A549 (cell line): ENCODE data around the gene ATP8A2. TPM values are rescaled to one million over a fixed set of nuclear protein-coding genes. Genes with fewer than 3 reads are reported as not detected.

ENCODE experiments used
- ATAC-seq, 2 experiments: fragments of 200-7000 bp in 1 of 2; fragments of >200 bp in 1 of 2; cut with Nextera tagmentation in 1 of 2; cut with Tn5 transposase in 1 of 2; 3 replicates each; pipeline versions ENCODE4 v1.8.0 to v1.9.1; 2018 to 2020; ENCODE audit warnings: mild to moderate bottlenecking in 1 of 2, moderate library complexity in 1 of 2
- CTCF ChIA-PET: fragments of 300-600 bp; sonication (Branson Sonifier 250); formaldehyde crosslinking; extraction: SDS; loops from one replicate; lab custom pipeline; 2021; ENCODE audit warnings: antibody characterized with exemption, inconsistent platforms; lab: Yijun Ruan, JAX
- POLR2A ChIA-PET: fragments of 350-600 bp; formaldehyde crosslinking; extraction: SDS; loops from one replicate; lab custom pipeline; 2021; ENCODE audit warnings: antibody characterized with exemption, inconsistent platforms; lab: Yijun Ruan, JAX
- DNase-seq, 2 experiments: peaks; one replicate each; pipeline versions ENCODE4 v3.0.0 to v3.0.0-alpha.2; 2011 to 2016; ENCODE audit warnings: low read depth in 1 of 2, low spot score in 1 of 2
- FAIRE-seq: peaks from 2 replicates; lab custom pipeline; 2011; peaks lifted over from hg19 to GRCh38; lab: Jason Lieb, UNC
- H3K27ac ChIP-seq, 2 experiments: fragments of >200 bp; sonication (Bioruptor Twin); formaldehyde crosslinking; 3 replicates each; pipeline ENCODE4 v1.5.1; 2016 to 2017
- H3K4me1 ChIP-seq: fragments of >200 bp; sonication (Bioruptor Twin); formaldehyde crosslinking; 3 replicates; pipeline ENCODE4 v1.6.1; 2016
- H3K4me2 ChIP-seq: fragments of >200 bp; sonication (Bioruptor Twin); formaldehyde crosslinking; 3 replicates; pipeline ENCODE4 v1.6.1; 2016
- H3K4me3 ChIP-seq: fragments of >200 bp; sonication (Bioruptor Twin); formaldehyde crosslinking; 3 replicates; pipeline ENCODE4 v1.5.1; 2016
- H3K9me3 ChIP-seq: fragments of >200 bp; sonication (Bioruptor Twin); formaldehyde crosslinking; 3 replicates; pipeline ENCODE4 v1.6.1; 2016
- CHD4 ChIP-seq: fragments of 200-600 bp; sonication (generic); IDR thresholded peaks from 2 replicates; pipeline ENCODE4 v1.6.1; 2016; ENCODE audit warnings: antibody characterized with exemption, mild to moderate bottlenecking, borderline replicate concordance
- EHF ChIP-seq: fragments of 250-450 bp; sonication (Bioruptor Pico); IDR thresholded peaks from 2 replicates; pipeline ENCODE4 v1.5.0; 2020; ENCODE audit warnings: mild to moderate bottlenecking
- EHMT2 ChIP-seq: fragments of 200-600 bp; sonication (generic); IDR thresholded peaks from 2 replicates; pipeline ENCODE4 v1.6.1; 2016; ENCODE audit warnings: antibody characterized with exemption, low read depth, mild to moderate bottlenecking, moderate library complexity
- ESRRA ChIP-seq: fragments of 150-350 bp; IDR thresholded peaks from 2 replicates; pipeline ENCODE4 v1.6.1; 2014; ENCODE audit warnings: mild to moderate bottlenecking, low read length, borderline replicate concordance
- FOSB ChIP-seq: fragments of 250-450 bp; sonication (Bioruptor Pico); IDR thresholded peaks from 2 replicates; pipeline ENCODE4 v1.5.0; 2020; ENCODE audit warnings: mild to moderate bottlenecking, moderate library complexity
- FOSL2 ChIP-seq, 2 experiments: fragments of 450-650 bp in 1 of 2; fragments of >200 bp in 1 of 2; sonication (Bioruptor Twin) in 1 of 2; formaldehyde crosslinking; IDR thresholded peaks; 2 replicates each; pipeline versions ENCODE4 v1.5.0 to v1.6.1; 2016 to 2020; ENCODE audit warnings: mild to moderate bottlenecking in 1 of 2, moderate library complexity in 1 of 2
- HDAC2 ChIP-seq: fragments of 200-600 bp; sonication (generic); IDR thresholded peaks from 2 replicates; pipeline ENCODE4 v1.6.1; 2016
- JUN ChIP-seq, 2 experiments: fragments of >200 bp; sonication (Bioruptor Twin); formaldehyde crosslinking; IDR thresholded peaks; 2 replicates in 1 of 2; 3 replicates in 1 of 2; pipeline ENCODE4 v1.6.1; 2016 to 2017
- JUNB ChIP-seq: fragments of >200 bp; sonication (Bioruptor Twin); formaldehyde crosslinking; IDR thresholded peaks from 2 replicates; pipeline ENCODE4 v1.6.1; 2016
- KDM1A ChIP-seq: fragments of 200-600 bp; sonication (generic); IDR thresholded peaks from 2 replicates; pipeline ENCODE4 v1.6.1; 2016; ENCODE audit warnings: low read depth, mild to moderate bottlenecking
- KDM5A ChIP-seq: fragments of 200-600 bp; sonication (generic); IDR thresholded peaks from 2 replicates; pipeline ENCODE4 v1.6.1; 2016; ENCODE audit warnings: antibody characterized with exemption, mild to moderate bottlenecking
- MAFK ChIP-seq: fragments of 450-650 bp; IDR thresholded peaks from 2 replicates; pipeline ENCODE4 v1.6.1; 2014; ENCODE audit not compliant: partially characterized antibody
- POLR2A ChIP-seq: IDR thresholded peaks from 2 replicates; pipeline ENCODE4 v1.6.1; 2012; ENCODE audit warnings: mild to moderate bottlenecking, low read length
- RAD21 ChIP-seq, 2 experiments: fragments of >200 bp in 1 of 2; sonication (Bioruptor Twin) in 1 of 2; formaldehyde crosslinking in 1 of 2; IDR thresholded peaks in 1 of 2; conservative IDR thresholded peaks in 1 of 2; 2 replicates in 1 of 2; 3 replicates in 1 of 2; pipeline ENCODE4 v1.6.1; 2012 to 2018; ENCODE audit warnings: inconsistent platforms in 1 of 2
- RARB ChIP-seq: fragments of 250-450 bp; sonication (Bioruptor Pico); IDR thresholded peaks from 2 replicates; pipeline ENCODE4 v1.8.0; 2021; ENCODE audit warnings: mild to moderate bottlenecking, moderate library complexity
- RNF2 ChIP-seq: fragments of 200-600 bp; sonication (generic); IDR thresholded peaks from 2 replicates; pipeline ENCODE4 v1.6.1; 2016; ENCODE audit warnings: low read depth, mild to moderate bottlenecking, antibody characterized with exemption, moderate library complexity, borderline replicate concordance
- SMC3 ChIP-seq: fragments of >200 bp; sonication (Bioruptor Twin); formaldehyde crosslinking; IDR thresholded peaks from 3 replicates; pipeline ENCODE4 v1.6.1; 2018; ENCODE audit warnings: inconsistent platforms
- SREBF2 ChIP-seq: fragments of 450-650 bp; IDR thresholded peaks from 2 replicates; pipeline ENCODE4 v1.6.1; 2014; ENCODE audit warnings: mild to moderate bottlenecking, moderate library complexity
- ZFP36 ChIP-seq: fragments of 450-650 bp; IDR thresholded peaks from 2 replicates; pipeline ENCODE4 v1.6.1; 2014; ENCODE audit warnings: borderline replicate concordance; ENCODE audit not compliant: partially characterized antibody
- WGBS: methylation state at CpG from one replicate; pipeline ENCODE4 v1.1.6; 2017; ENCODE audit errors: missing lambda C conversion rate; 5-methylcytosine and 5-hydroxymethylcytosine counted together
- polyA plus RNA-seq, 4 experiments: library from polyadenylated mRNA; depleted of rRNA in 3 of 4; stranded (reverse); fragments of >200 nt; fragmentation: RNase III in 1 of 4; extraction: RNeasy Plus Mini Kit Qiagen cat#74134 plus additional on column Dnase treatment in 1 of 4; gene quantifications; 2 replicates in 3 of 4; 3 replicates in 1 of 4; pipeline ENCODE4 v1.2.3, GENCODE V29; 2011 to 2017
- TF ChIP-seq, protein P1 (sequence below): fragments of 250-450 bp; sonication (Bioruptor Pico); IDR thresholded peaks from 2 replicates; pipeline ENCODE4 v1.5.0; 2020; ENCODE audit warnings: low read depth, mild to moderate bottlenecking, moderate library complexity
- TF ChIP-seq, protein P2 (sequence below): fragments of >200 bp; sonication (Bioruptor Twin); formaldehyde crosslinking; IDR thresholded peaks from 3 replicates; pipeline ENCODE4 v1.6.1; 2016
- TF ChIP-seq, protein P3 (sequence below): fragments of 250-450 bp; sonication (Bioruptor Pico); IDR thresholded peaks from 2 replicates; pipeline ENCODE4 v1.5.0; 2021; ENCODE audit warnings: mild to moderate bottlenecking, moderate library complexity, borderline replicate concordance

The ATP8A2 gene
- polyA plus RNA-seq, 2 of the 4 experiments (the other 2 are of a cell fraction), result 0.03 TPM; not detected in 1

DNA sequence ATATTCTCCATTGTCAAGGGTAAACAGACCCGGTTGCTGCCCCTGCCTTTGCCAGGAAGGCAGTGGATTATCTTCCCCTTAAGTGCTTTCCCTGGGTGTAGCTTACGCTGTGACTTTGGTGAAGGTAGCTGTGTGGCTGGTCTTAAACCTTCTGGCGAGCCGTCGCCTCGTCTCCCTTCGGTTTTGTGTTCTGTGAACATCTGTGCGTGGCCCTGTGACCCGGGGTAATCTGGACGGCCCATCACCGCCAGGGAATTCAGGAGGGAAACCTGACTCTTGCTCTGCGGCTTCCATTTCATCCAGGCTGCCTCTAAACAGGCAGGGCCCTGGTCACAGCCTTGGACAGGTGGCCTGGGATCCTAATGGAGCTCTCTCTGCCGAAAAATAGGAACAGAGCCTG is 601.3 kb downstream of the ATP8A2 start:
- Histone ChIP-seq H3K27ac (no peak overlapping the region), H3K9me3 (no peaks in the 10 kb centered on the region), H3K4me2 (no peak overlapping the region), H3K4me1 (no peaks in the 10 kb centered on the region), H3K4me3 (no peak overlapping the region)
- WGBS, result 48% methylated on average over 12 of the region's 13 CpGs
- TF ChIP-seq JUN (IDR thresholded peaks at IDR 0.05) (no peak), FOSL2 (IDR thresholded peaks at IDR 0.05) (no peak), FOSL2 (CRISPR knock-in tag; IDR thresholded peaks at IDR 0.05) (no peak), RARB (CRISPR knock-in tag) (no peak)
- TF ChIP-seq, protein P1, sequence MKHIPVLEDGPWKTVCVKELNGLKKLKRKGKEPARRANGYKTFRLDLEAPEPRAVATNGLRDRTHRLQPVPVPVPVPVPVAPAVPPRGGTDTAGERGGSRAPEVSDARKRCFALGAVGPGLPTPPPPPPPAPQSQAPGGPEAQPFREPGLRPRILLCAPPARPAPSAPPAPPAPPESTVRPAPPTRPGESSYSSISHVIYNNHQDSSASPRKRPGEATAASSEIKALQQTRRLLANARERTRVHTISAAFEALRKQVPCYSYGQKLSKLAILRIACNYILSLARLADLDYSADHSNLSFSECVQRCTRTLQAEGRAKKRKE (CRISPR knock-in tag), result no peak
- FAIRE-seq (no peak), ATAC-seq (no peak), DNase-seq (no peak)
- ChIA-PET POLR2A (no interaction called here), CTCF (interaction anchor here (0.7 kb wide), 1 partner anchor 399 kb away, joined by 3 read pairs; no protein-coding TSS in a partner anchor)

DNA sequence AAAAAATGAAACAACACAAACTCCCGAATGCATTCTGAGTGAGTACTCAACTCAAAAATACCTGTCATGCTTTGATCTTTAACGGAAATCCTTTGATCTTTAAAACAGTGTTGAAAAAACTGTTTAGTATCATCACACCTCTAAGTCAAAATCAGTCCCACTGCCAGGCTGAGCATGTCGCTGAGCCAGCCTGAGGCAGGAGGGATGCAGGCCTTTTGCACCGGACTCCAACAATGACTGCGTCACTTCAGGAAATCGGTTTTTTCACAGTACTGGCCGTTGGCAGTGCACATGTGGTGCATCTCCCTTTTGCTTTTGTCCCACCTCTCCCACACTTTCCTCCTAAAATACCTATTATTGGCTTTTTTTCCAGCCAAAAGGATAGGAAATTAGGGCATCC is 601.8 kb downstream of the ATP8A2 start:
- WGBS, result 47% methylated on average over 7 of the region's 7 CpGs
- FAIRE-seq (no peak), ATAC-seq (no peak), DNase-seq (no peak)
- Histone ChIP-seq H3K4me1 (no peaks in the 10 kb centered on the region), H3K4me2 (no peak overlapping the region), H3K9me3 (no peaks in the 10 kb centered on the region), H3K27ac (no peak overlapping the region), H3K4me3 (no peak overlapping the region)
- no peak for TF ChIP-seq EHF (CRISPR knock-in tag)
- TF ChIP-seq ESRRA, result no peak
- no peak for TF ChIP-seq FOSL2 (IDR thresholded peaks at IDR 0.05)
- TF ChIP-seq FOSL2 (CRISPR knock-in tag; IDR thresholded peaks at IDR 0.05), result no peak
- TF ChIP-seq ZFP36, result no peak
- ChIA-PET POLR2A (no interaction called here), CTCF (no interaction called here)

DNA sequence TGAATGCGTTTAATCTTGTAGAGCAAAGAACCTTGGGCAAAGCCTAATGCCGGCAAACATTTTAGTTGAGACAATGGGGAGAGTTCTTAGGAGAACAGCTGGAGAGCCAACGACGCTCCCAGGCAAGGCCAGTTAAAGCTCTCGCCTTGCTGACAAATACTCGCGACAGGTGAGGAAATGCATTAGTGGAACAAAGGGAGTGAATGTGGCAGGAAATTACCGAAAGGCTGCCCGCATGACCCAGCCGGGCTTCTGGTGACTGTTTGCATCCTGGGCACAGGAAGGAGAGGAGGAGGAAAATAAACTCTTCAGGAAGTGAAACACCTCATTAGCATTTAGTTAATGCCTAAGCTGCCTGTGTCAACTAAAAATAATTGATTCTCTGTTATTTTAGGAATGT is 605.4 kb downstream of the ATP8A2 start:
- H3K4me3 ChIP-seq, result no peak overlapping the region
- no peak for DNase-seq
- FAIRE-seq, result no peak
- CTCF ChIA-PET, result no interaction called here
- H3K4me2 ChIP-seq, result no peak overlapping the region
- ATAC-seq, result no peak
- WGBS, result 68% methylated on average over 10 of the region's 10 CpGs
- TF ChIP-seq RAD21 (conservative IDR thresholded peaks at IDR 0.05 in 1 of 2, IDR thresholded peaks at IDR 0.05 in 1 of 2) (no peak), MAFK (no peak), FOSL2 (IDR thresholded peaks at IDR 0.05) (no peak), FOSL2 (CRISPR knock-in tag; IDR thresholded peaks at IDR 0.05) (no peak), CHD4 (no peak), KDM5A (no peak), KDM1A (no peak), JUNB (no peak), ZFP36 (no peak), FOSB (no peak), RNF2 (no peak), HDAC2 (no peak), SREBF2 (no peak), POLR2A (no peak), SMC3 (no peak), EHMT2 (no peak)
- TF ChIP-seq, protein P2, sequence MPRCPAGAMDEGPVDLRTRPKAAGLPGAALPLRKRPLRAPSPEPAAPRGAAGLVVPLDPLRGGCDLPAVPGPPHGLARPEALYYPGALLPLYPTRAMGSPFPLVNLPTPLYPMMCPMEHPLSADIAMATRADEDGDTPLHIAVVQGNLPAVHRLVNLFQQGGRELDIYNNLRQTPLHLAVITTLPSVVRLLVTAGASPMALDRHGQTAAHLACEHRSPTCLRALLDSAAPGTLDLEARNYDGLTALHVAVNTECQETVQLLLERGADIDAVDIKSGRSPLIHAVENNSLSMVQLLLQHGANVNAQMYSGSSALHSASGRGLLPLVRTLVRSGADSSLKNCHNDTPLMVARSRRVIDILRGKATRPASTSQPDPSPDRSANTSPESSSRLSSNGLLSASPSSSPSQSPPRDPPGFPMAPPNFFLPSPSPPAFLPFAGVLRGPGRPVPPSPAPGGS, result no peak
- TF ChIP-seq, protein P1 (CRISPR knock-in tag), result no peak
- TF ChIP-seq, protein P3, sequence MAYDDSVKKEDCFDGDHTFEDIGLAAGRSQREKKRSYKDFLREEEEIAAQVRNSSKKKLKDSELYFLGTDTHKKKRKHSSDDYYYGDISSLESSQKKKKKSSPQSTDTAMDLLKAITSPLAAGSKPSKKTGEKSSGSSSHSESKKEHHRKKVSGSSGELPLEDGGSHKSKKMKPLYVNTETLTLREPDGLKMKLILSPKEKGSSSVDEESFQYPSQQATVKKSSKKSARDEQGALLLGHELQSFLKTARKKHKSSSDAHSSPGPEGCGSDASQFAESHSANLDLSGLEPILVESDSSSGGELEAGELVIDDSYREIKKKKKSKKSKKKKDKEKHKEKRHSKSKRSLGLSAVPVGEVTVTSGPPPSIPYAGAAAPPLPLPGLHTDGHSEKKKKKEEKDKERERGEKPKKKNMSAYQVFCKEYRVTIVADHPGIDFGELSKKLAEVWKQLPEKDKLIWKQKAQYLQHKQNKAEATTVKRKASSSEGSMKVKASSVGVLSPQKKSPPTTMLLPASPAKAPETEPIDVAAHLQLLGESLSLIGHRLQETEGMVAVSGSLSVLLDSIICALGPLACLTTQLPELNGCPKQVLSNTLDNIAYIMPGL, result no peak
- no peaks in the 10 kb centered on the region for H3K4me1 ChIP-seq
- POLR2A ChIA-PET, result no interaction called here
- no peak overlapping the region for H3K27ac ChIP-seq
- H3K9me3 ChIP-seq, result no peaks in the 10 kb centered on the region
